GM21447 (cell line): Measurements from ENCODE around the gene LRRC15.

Experiments used
- ATAC-seq: cut with Tn5 transposase; IDR thresholded peaks from one replicate; pipeline ENCODE4 v1.9.1; 2021; ENCODE audit not compliant: unreplicated experiment

The LRRC15 gene

DNA sequence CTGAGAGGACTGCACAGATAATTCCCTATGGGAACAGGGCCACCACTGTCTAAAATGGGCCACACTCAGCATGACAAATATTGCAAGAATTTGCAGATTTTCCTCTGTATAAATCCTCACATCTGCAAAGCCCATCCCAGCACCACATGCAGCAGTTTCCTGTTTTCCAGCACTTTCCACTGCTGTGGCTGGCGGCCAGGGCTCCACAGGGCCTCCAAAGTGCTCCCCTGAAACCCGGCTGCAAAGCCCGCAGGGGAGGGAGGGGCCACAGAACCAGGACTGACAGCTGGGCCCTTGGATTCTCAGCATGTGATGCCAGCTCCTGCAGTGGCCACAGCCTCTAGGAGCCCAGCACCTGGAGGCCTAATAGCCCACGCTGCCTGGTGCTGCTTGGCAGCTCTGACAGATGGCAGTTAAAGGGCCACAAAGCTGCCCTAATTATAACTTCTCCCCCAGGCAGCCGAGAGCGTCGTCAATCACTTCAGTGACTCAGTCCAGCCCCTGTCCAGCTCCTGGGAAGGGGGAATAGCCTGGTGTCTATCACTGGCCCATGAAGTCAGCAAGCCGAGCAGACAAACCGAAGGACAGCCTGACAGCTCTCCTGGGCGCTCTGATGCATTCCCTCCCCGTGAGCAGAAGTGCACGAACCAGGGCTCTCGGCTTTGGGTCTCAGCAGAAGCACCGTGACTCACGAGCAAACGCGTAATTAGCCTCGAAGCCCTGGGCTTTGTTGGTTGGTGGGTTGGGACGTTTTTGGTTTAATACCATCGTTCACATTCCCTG lies 4.7 kb downstream of the LRRC15 start:
- no peak for ATAC-seq

DNA sequence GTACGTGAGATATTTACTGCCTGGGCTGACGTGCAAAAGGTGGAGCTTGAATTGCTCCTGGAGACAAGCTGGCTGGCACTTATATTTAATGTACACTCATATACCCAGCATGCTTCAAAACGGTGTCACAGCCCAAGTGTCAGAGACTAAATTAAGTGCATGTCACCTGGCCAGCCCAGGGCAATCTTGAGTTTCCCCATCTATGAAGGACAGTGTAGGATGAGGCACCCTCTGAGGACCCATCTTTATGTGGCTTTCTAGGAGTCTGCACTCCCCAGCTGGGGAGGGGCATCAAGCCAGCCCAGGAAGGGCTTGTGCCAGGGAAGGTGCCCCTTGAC lies 5.3 kb downstream of the LRRC15 start:
- no peak for ATAC-seq

DNA sequence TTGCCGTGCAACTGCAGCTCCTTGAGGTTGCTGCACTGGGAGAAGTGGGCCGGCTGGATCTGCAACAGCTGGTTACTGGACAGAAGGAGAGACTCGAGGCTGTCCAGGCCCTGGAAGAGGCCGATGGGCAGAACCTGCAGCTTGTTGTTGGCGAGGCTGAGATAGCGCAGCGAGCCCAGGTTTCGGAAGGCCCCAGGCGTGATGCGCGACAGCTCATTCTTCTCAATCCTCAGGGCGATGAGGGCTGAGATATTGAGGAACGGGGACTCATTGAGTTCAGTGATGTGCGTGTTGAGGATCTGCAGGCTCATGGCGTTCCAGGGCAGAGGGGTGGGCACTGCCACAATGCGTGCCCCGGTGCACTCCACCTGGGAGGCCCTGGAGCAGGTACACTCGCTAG lies 9.0 kb downstream of the LRRC15 start:
- ATAC-seq = no peak

- ATAC-seq = no peak
These were observed 11.9 kb downstream of the LRRC15 start for GRCh38 chr3:194357681-194358080.

GRCh38 chr3:194355379-194355778 lies 14.2 kb downstream of the LRRC15 start:
- ATAC-seq = no peak

DNA sequence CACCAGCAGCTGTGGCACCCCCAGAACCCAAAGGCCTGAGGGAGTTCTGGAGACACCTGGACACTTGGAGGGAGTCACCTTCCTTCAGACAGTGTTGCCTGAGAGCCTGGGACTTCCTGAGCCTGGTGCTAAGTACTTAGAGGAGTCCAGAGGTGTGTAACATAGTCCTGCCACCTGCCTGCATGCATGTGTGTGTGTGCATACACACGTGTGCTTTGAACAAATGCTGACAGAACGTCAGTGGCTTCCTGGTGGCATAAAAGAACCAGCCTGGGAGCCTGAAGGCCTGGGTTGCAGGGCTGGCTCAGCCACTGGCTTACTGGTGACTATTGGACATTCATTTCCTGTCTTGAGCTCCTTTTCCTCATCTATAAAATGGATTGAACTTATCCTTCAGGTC lies 15.2 kb downstream of the LRRC15 start:
- no peak for ATAC-seq

DNA sequence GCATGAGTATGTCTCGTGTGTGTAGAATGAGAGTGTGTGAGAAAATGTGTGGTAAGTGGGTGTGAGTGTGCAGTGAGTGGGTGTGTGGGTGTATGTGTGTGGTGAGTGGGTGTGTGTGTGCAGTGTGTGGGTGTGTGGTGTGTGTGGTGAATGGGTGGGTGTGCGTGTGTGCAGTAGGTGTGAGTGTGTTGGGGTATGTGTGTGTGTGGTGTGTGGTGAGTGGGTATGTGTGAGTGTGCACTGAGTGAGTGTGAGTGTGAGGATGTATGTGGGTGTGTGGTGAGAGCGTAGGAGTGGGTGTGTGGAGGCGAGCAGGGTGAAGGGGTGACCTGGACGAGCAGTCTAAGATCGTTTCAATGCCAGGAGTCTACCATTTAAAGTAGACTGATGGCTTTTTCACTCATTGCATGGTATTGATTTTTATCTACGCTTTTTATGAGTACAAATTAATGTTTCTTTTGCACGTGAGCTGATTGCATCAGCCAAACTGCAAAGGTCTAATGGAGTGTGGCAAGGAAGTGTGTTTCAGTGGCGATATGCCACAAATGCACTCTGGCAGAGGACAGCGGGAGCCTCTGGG lies 16.8 kb downstream of the LRRC15 start:
- ATAC-seq = no peak

DNA sequence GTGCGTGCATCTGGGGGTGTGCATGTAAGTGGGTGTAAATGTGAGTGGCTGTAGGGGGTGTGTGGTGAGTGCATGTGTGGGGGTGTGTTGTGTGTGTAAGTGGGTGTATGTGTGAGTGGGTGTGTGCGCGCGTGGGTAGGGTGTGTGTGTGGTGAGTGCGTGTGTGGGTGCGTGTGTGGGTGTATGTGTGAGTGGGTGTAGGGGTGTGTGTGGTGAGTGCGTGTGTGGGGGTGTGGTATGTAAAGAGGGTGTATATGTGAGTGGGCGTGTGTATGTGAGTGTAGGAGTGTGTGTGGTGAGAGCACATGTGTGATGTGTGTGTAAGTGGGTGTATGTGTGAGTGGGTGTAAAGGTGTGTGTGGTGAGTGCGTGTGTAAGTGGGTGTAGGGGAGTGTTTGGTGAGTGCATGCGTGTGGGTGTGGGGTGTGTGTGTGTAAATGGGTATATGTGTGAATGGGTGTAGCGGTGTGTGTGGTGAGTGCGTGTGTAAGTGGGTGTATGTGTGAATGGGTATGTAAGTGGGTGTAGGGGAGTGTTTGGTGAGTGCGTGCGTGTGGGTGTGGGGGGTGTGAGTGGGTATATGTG lies 17.5 kb downstream of the LRRC15 start:
- ATAC-seq = no peak

DNA sequence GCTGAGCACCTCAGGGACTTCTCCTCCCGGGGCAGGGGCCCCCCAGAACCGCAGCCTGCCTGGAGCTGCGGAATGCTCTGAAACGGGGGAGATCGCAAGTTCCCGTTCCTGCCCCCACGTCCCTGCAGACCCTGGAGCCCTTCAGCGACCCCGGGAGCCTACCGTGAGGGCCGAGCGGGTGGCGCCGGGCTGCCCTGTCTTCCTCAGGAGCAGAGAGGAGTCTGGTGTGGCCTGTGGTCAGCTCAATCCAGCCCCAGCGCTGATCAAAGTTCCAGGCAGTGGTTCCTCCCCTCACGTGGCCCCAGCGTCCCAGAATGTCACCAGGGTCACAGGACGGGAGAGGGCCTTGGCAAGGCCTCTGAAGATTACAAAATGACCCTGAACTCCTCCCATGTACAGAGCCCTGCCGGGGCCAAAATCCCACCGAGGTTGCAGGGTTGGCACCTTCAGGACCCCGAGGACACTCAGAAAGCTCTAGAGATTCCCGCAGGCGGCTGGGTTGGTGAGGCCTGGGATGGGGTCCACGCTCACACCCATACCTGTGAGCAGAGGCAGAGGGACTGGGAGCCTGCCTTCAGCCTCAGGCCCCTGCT lies 18.4 kb downstream of the LRRC15 start, which contains the start of gene CPN2:
Gene CPN2, minus strand, starts transcription at position 249 of the 593 bp plus-strand sequence. CDS start 8,626 bp downstream, outside the sequence.
- no peak for ATAC-seq

DNA sequence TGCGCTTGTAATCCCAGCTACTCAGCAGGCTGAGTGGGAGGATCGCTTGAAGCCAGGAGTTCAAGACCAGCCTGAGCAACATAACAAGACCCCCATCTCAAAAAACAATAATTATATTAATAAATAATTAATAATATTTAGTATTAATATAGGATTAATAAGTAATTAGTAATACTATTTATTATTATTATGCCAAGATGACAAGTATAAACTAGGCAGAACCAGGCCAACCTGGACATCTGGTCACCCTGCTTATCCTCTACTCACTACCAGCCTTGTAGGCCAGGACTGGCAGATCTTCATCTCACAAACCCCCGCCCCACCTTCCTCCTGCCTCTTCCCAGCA lies 18.8 kb downstream of the LRRC15 start:
- ATAC-seq = no peak

DNA sequence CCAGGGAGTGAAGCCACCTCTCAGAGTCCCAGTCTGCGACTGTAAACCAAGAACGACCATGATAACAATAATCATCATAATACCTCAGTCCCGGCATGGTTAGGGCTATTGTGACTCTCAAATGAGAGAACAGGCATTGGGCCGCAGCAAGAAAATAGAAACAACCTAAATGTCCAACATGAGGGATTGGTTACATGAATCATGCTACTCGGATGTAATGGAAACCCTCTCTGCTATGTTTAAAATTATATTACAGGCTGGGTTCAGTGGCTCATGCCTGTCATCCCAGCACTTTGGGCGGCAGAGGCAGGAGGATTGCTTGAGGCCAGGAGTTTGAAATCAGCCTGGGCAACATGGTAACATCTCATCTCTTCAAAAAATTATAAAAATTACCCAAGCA lies 21.2 kb downstream of the LRRC15 start:
- ATAC-seq = no peak

DNA sequence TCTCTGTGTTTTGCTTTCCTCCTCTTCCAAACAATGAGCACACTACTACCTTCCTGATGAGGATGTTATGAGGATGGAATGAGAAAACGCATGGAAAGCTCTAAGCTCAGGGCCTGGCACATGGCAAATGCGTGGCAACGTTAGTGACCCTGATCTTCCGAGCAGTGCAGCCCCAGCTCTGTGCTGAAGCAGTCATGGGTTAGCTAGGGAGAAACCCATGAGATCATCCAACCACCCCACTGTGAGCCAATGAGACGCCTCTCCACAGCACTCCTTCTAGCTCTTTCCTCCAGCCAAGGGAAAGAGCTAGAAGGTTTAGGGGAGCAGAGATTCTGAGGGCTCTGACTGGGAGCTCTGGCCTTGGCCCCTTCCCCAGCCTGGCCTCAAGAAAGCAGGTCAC lies 22.9 kb downstream of the LRRC15 start:
- no peak for ATAC-seq

- ATAC-seq = no peak
These were observed 23.5 kb downstream of the LRRC15 start for GRCh38 chr3:194346035-194346434.

GRCh38 chr3:194344012-194344411 lies 25.5 kb downstream of the LRRC15 start:
- ATAC-seq = no peak

GRCh38 chr3:194343561-194343893 lies 26.0 kb downstream of the LRRC15 start:
- no peak for ATAC-seq

DNA sequence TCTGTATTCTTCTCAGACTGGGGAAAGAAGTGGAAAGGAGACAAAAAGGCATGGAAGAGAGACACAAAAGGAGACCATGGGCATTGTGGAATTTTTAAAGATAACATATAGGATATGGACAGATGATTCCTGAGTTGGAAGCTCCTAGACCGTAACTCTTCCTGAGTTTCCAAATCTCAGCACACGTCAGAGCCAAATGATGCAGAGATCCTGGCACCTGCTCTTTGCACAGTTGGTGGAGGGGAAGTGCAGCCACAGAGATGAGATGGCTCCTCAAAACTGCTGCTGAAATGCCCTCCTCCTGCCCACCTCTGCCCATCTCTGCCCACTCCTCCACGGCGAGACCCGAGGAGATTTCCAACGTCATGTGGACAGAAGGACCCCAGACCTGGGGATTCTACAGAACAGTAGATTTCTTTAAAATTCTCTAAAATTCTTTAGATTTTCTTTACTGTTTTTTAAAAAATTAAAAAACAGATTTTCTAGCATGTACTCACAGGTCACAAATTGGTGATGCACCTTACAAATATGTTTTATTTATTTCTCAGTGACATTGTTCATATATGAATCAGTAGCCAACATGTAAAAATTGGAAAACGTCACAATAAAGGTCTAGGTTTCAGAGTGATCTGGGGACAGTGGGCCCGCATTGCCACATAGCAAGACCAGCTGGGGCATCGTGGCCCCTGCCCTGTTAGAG lies 26.5 kb downstream of the LRRC15 start:
- no peak for ATAC-seq

DNA sequence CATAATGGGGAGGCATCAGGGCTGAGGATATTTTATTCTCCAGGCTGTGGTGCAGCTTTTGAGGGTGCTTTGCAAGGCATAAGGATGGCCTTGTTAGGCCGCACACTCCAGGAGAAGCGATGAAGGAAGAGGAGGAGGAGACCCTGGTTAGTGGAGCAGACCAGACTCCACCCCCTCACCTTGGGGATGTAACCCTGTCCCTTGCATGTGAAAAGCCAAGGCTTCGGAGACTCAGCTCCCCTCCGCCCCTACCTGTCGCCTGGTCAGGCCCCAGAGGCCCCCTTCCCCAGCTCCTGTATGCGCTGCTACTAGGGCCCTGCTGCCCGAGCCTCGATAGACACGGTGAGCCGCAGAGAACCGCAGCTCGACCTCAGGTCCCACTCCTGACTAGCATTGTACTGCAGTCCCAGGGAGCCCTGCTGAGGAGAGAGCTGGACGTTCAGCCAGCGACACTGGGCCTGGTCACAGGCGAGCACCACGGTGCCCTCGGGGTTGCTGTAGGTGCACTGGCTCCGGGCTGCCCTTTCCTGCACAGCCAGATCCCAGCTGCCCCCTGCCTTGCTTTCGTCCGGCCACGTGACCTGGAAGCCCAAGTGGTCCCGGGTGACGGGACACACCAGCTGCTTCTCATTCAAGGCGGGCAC lies 28.7 kb downstream of the LRRC15 start:
- ATAC-seq = no peak

GRCh38 chr3:194339840-194340239 lies 29.7 kb downstream of the LRRC15 start:
- no peak for ATAC-seq

GRCh38 chr3:194339356-194339755 lies 30.2 kb downstream of the LRRC15 start:
- no peak for ATAC-seq

- no peak for ATAC-seq
These were observed 31.4 kb downstream of the LRRC15 start for GRCh38 chr3:194337965-194338753.
